HepG2 (cell line): ENCODE data around the gene KCTD1. TPM values are rescaled to one million over a fixed set of nuclear protein-coding genes. Genes with fewer than 3 reads are reported as not detected.

Source experiments
- AHDC1 ChIP-seq: sonication (generic); formaldehyde crosslinking; IDR thresholded peaks from 2 replicates; pipeline ENCODE4 v1.5.1; 2020; ENCODE audit warnings: mild to moderate bottlenecking, missing genetic modification reagents, borderline replicate concordance
- BATF2 ChIP-seq: sonication (generic); formaldehyde crosslinking; IDR thresholded peaks from 2 replicates; pipeline ENCODE4 v1.8.0; 2022; ENCODE audit warnings: mild to moderate bottlenecking, missing genetic modification reagents, moderate library complexity
- CENPBD1 ChIP-seq: sonication (generic); formaldehyde crosslinking; IDR thresholded peaks from 2 replicates; pipeline ENCODE4 v1.8.0; 2022; ENCODE audit warnings: missing genetic modification reagents, low read depth, mild to moderate bottlenecking, borderline replicate concordance
- FOXP1 ChIP-seq, 2 experiments: fragments of 450-650 bp in 1 of 2; IDR thresholded peaks; 2 replicates each; pipeline ENCODE4 v1.6.1; 2017 to 2018; ENCODE audit warnings: antibody characterized with exemption in 1 of 2
- PAXIP1 ChIP-seq: sonication (generic); formaldehyde crosslinking; conservative IDR thresholded peaks from 2 replicates; pipeline ENCODE4 v1.4.0; 2020; ENCODE audit warnings: mild to moderate bottlenecking, missing genetic modification reagents, moderate library complexity
- POLR2A ChIP-seq, 2 experiments: IDR thresholded peaks; 2 replicates each; pipeline ENCODE4 v1.6.1; 2011; ENCODE audit warnings: low read depth in 2 of 2, low read length in 2 of 2, mild to moderate bottlenecking in 1 of 2, moderate library complexity in 1 of 2; ENCODE audit not compliant: insufficient read depth in 1 of 2
- POLR2AphosphoS2 ChIP-seq: IDR thresholded peaks from 2 replicates; pipeline ENCODE4 v1.6.1; 2011; ENCODE audit warnings: low read depth, low read length, improper control_type of control experiment
- RCOR2 ChIP-seq: IDR thresholded peaks from 2 replicates; pipeline ENCODE4 v1.6.1; 2016; ENCODE audit warnings: missing biosample characterization, missing genetic modification reagents
- RFX3 ChIP-seq: IDR thresholded peaks from 2 replicates; pipeline ENCODE4 v1.6.1; 2016; ENCODE audit warnings: missing biosample characterization, missing genetic modification reagents
- SRSF4 ChIP-seq: fragments of 200-400 bp; formaldehyde crosslinking; IDR thresholded peaks from one replicate; pipeline ENCODE4 v1.6.1; 2018; ENCODE audit warnings: mild to moderate bottlenecking, low read depth, low read length, moderate library complexity; ENCODE audit not compliant: poor library complexity, severe bottlenecking
- ZBTB33 ChIP-seq: sonication (generic); formaldehyde crosslinking; IDR thresholded peaks from 2 replicates; pipeline ENCODE4 v1.4.0; 2020; ENCODE audit warnings: missing genetic modification reagents
- ZNF335 ChIP-seq: sonication (generic); formaldehyde crosslinking; IDR thresholded peaks from 2 replicates; pipeline ENCODE4 v1.4.0; 2020; ENCODE audit warnings: missing genetic modification reagents
- ZNF549 ChIP-seq: sonication (generic); formaldehyde crosslinking; IDR thresholded peaks from 2 replicates; pipeline ENCODE4 v1.5.0; 2020; ENCODE audit warnings: missing genetic modification reagents
- ZNF615 ChIP-seq: sonication (generic); formaldehyde crosslinking; IDR thresholded peaks from 2 replicates; pipeline ENCODE4 v1.5.0; 2020; ENCODE audit warnings: mild to moderate bottlenecking, missing genetic modification reagents, borderline replicate concordance
- ZNF652 ChIP-seq: IDR thresholded peaks from 2 replicates; pipeline ENCODE4 v1.6.1; 2016; ENCODE audit warnings: low read depth, borderline replicate concordance
- ZSCAN21 ChIP-seq: sonication (generic); formaldehyde crosslinking; IDR thresholded peaks from 2 replicates; pipeline ENCODE4 v1.8.0; 2022; ENCODE audit warnings: mild to moderate bottlenecking, missing genetic modification reagents, moderate library complexity, borderline replicate concordance
- polyA plus RNA-seq, 8 experiments: library from polyadenylated mRNA; depleted of rRNA in 3 of 8; stranded (reverse) in 7 of 8; unstranded in 1 of 8; fragments of >200 nt; fragmentation: Illumina TruSeq in 4 of 8; extraction: Trizol in 4 of 8; gene quantifications; 2 replicates each; pipeline versions ENCODE4 v1.2.1 to v1.2.3, GENCODE V29; 2011 to 2016; ENCODE audit warnings: low read depth in 4 of 8, missing spikeins in 1 of 8, mixed read lengths in 1 of 8; ENCODE audit not compliant: insufficient read depth in 1 of 8
- total RNA-seq, 5 experiments: library from RNA; depleted of rRNA; stranded (reverse); fragments of >200 nt; fragmentation: Illumina TruSeq; extraction: Trizol; gene quantifications; 2 replicates each; pipeline ENCODE4 v1.2.3, GENCODE V29; 2016; ENCODE audit warnings: low read depth in 1 of 5

The KCTD1 gene
- total and polyA plus RNA-seq, 2 of the 13 experiments (the other 11 are each of a cell fraction or from before 2014, with no cell fraction given) = 2.7 to 6.8 TPM

GRCh38 chr18:26491194-26491816 is 57.0 kb downstream of the KCTD1 start (continued):
- peak; percentile 94 for TF ChIP-seq PAXIP1 (CRISPR knock-in tag)
- peak in 1 of 2 experiments; percentile 59; a peak in 2 of 4 replicates for TF ChIP-seq POLR2A (IDR thresholded peaks at IDR 0.05; ENCODE audit: insufficient read depth in 1 of 2, low read depth in 2 of 2, low read length in 2 of 2)
- no peak for TF ChIP-seq CENPBD1 (CRISPR knock-in tag)
- no peak for TF ChIP-seq SRSF4
- peak; percentile 56 for TF ChIP-seq RFX3 (CRISPR knock-in tag)
- peak; percentile 43; the same call in 1 of the 2 replicates for TF ChIP-seq ZSCAN21
- TF ChIP-seq RCOR2 (CRISPR knock-in tag) = peak; percentile 66; the same call in 1 of the 2 replicates
- TF ChIP-seq AHDC1 = peak; percentile 84
- no peak for TF ChIP-seq POLR2AphosphoS2
- TF ChIP-seq ZNF549 (CRISPR knock-in tag) = 0 out of 2 replicates have a peak, but pooled peaks have one; percentile 48
- TF ChIP-seq ZNF615 = no peak
- no peak for TF ChIP-seq ZNF335 (CRISPR knock-in tag)
- no peak for TF ChIP-seq BATF2 (CRISPR knock-in tag)
- TF ChIP-seq ZNF652 (CRISPR knock-in tag) = peak; percentile 38; the same call in 1 of the 2 replicates
- peak; percentile 30; the same call in 1 of the 2 replicates for TF ChIP-seq ZBTB33 (CRISPR knock-in tag)
- peak; percentile 45; the same call in 1 of the 2 replicates for TF ChIP-seq FOXP1 (IDR thresholded peaks at IDR 0.05)
- peak; percentile 74 for TF ChIP-seq FOXP1 (CRISPR knock-in tag; IDR thresholded peaks at IDR 0.05)
